Uterus (tissue), 2 donors: Measurements from ENCODE around the gene PRSS8.

Experiments
- CTCF ChIP-seq, 4 experiments: fragments of 200-600 bp in 2 of 4; fragments of 450-650 bp in 2 of 4; sonication (generic) in 2 of 4; IDR thresholded peaks; one replicate each; pipeline ENCODE4 v1.5.1; 2016 to 2019; ENCODE audit warnings: antibody characterized with exemption in 4 of 4, mild to moderate bottlenecking in 2 of 4, moderate library complexity in 1 of 4
- POLR2A ChIP-seq, 2 donors: fragments of 450-650 bp; IDR thresholded peaks; one replicate each; pipeline ENCODE4 v1.6.1; 2016; ENCODE audit warnings: antibody characterized with exemption in 2 of 2, mild to moderate bottlenecking in 1 of 2, moderate library complexity in 1 of 2

- no peak for TF ChIP-seq CTCF (IDR thresholded peaks at IDR 0.05)
- no peak for TF ChIP-seq POLR2A (IDR thresholded peaks at IDR 0.05)
Observed at GRCh38 chr16:31182391-31182790, 46.9 kb upstream of the PRSS8 start.
